Epithelial cell of prostate (primary cell): ENCODE measurements around the gene HPS4.
A peak's percentile ranks its signal among the peaks of the same experiment; 100 is the strongest.
"Not testable (repeated sequence)": the region's sequence is repeated elsewhere in the genome, so short reads cannot be mapped to it uniquely, and the experiment has no call there.

Source experiments
- DNase-seq: peaks from one replicate; pipeline ENCODE4 v3.0.0-alpha.2; 2011; ENCODE audit warnings: low read depth, low spot score
- H3K27ac ChIP-seq: fragments of 450-650 bp; 2 replicates; pipeline ENCODE4 v1.5.1; 2017; ENCODE audit warnings: mild to moderate bottlenecking

The HPS4 gene

DNA sequence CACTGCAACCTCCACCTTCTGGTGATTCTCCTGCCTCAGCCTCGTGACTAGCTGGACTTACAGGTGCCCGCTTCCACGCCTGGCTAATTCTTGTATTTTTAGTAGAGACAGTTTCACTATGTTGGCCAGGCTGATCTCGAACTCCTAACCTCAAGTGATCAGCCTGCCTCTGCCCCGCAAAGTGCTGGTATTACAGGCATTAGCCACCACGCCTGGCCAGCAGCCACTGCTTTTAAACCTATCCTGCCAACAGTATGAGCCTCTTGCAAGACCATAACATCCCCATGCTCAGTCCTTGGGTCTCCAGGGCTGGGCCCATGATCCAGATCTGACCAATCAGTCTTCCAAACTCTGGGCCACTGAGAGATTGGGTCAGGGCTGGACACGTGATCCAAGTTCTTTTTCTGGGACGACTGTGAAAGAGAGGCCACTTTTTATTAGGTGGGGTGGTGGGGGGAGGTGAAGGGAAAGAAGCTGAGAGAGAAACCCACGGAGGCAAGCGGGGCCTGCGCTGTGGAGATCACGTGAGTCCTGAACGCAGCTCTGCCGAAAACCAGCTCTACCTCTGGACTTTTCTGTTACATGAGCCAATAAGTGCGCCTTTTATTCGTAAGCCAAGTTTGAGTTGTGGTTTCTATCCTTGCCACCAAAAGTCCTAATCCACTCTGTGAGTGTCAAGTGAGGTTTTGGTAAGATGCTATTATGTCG is 36.6 kb downstream of the HPS4 start:
- no peak for DNase-seq
- H3K27ac ChIP-seq, result no peak overlapping the region

DNA sequence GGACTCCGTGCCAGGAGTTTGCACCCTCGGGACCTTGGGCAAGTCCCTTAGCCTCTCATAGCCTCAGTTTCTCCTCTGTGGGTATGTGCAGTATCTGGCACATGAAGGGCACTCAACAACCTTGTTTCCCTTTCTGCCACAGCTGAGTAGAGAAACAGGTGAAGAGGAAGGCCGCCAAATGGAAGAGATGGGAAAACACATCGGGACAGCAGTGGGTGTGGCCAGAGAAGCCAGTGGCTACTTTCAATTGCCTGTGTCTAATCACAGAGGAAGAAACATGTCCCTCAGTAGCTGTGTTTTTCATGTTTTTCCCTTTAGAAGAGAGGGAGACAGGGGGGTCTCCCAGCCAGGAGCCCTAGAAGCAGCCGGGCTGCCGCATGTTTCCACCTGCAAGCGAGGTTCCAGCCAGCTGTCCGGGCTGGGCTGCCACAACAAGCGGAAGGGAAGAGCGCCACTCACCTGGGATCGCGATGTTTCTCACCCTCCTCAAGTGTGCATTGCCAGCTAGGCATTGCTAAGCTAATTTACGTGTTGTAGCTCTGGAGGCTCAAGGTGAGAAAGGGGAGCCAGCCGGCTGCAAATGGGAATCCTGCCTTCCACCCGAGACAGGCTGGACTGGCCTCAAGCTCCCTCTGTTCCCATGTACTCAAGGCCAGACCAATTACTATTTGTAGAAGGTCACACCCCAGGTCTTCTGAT is 37.9 kb downstream of the HPS4 start:
- H3K27ac ChIP-seq, result no peak overlapping the region
- no peak for DNase-seq

DNA sequence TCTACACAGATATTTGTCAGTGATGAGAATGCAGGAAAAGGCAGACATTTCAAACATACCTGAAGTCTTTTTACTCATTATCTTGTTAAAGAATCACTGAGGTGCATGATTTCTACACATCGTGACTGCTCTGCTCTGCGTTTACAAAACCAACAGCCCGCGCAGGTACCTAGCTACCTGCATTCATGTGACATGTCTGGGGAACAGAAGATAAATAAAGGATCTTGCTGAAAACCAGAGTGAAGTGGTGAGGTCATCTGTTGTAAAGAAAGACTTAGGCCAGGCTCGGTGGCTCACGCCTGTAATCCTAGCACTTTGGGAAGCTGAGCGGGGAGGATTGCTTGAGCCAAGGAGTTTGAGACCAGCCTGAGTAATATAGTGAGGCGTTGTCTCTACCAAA is 38.8 kb downstream of the HPS4 start:
- DNase-seq, result no peak
- no peak overlapping the region for H3K27ac ChIP-seq

DNA sequence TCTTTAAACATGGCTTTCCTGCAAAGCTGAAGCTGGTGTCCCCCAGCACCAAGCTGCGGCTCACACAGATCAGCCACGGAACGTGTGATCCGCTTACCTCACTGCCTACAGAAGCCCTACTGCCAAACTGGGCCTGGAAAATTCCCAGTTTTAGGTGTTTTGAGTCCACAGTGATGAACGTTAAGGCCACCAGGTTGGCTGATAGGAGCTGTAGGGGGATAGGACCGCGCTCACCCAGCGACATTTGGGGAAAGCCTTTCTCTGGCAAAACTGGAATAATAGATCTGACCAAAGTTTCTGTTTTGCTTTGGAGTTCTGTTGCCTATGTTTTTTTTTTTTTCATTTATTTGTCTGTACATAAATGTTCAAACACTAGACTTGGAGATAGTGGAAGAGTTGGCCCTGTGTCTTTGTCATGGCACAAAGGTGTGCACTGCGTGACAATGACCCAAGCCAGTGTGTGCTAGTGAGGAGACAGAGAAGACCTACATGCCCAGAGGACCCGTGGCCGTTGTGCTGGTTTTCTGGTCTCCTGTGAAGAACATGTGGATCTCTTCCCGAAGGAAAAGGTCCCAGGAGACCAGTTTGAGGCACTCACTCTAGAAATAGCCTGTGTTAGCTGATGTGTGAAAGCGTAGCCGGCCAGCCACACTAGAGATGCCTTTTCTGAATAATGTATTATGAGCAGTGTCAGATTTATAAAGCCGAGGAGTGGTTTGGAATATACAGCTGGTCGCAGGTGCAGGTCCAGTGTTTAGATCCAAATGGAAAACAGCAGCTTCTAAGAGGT is 39.5 kb downstream of the HPS4 start:
- DNase-seq, result no peak
- no peak overlapping the region for H3K27ac ChIP-seq

DNA sequence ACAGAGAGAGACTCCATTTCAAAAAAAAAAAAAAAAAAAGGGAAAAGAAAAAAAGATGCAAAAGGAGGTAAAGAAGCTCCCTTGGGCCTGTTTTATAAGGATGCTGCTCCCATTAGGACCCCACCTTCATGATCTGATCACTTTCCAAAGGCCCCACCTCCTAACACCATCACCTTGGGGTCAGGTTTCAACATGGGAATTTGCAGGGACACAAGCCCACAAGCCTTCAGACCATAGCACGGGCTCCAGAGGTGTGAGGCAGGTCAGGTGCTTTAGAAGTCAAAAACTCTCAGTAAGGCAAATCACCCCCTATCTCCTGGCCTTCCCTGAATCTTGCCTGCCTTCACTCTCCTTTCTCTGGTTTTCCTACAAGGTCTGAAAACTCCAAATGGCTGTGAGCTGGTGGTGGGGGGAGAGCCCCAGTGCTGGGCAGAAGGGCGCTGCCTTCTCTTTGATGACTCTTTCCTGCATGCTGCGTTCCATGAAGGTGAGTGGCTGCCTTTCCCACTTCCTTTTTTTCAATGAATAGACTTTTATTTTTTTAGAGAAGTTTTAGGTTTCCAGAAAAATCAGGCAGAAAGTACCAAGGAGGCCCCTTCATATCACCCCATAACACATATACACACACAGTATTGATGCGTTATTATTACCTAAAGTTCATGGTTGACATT is 41.4 kb downstream of the HPS4 start:
- no peak for DNase-seq
- H3K27ac ChIP-seq, result no peak overlapping the region

GRCh38 chr22:26439559-26439958 is 44.0 kb downstream of the HPS4 start:
- DNase-seq, result no peak
- H3K27ac ChIP-seq, result no peak overlapping the region

DNA sequence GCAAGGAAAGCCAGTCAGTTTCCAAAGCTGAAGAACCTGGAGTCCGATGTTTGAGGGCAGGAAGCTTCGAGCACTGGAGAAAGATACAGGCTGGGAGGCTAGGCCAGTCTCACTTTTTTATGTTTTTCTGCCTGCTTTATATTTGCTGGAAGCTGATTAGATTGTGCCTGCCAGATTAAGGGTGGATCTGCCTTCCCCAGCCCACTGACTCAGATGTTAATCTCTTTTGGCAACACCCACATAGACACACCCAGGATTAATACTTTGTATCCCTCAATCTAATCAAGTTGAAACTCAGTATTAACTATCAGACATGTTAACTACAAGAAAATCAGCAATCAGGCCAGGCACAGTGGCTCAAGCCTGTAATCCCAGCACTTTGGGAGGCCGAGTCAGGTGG is 44.8 kb downstream of the HPS4 start:
- not testable (repeated sequence) for DNase-seq

DNA sequence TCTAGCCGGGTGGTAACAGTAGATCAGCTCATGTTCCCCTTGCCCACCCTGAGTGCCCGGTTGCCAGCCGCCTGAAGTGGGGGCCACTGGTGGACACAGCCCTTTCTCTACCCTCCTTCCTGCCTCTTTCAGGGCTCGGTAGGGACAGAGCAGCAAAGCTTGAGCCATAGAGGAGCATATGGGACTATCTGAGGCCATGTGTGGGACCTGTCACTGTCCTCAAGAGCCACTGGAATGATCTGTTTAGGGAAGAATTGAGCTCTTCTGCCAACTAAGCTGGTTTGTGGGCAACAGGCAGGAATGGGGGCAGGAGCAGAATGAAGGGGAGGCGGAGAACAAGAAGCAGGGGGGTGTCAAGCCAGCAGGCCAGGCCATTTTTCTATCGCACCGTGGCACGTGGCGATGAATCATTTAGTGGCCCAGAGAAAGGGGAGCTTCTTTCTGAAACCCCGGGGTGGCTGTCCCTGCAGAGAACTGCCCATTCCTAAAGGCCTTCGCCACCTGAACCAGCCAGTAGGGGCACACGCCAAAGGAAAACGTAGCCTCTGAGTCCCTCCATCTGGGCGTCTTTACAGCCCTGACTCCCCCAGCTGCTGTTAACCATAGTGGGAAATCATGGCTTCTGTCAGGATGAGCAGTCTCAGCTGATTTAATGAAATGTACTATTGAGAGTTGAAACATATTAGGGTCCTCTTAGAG is 45.7 kb downstream of the HPS4 start:
- H3K27ac ChIP-seq, result no peak overlapping the region
- DNase-seq, result no peak

More for the DNA sequence above, 44.8 kb downstream of the HPS4 start:
- not testable (repeated sequence) for H3K27ac ChIP-seq

- peak; percentile 29 for DNase-seq
- no peak overlapping the region for H3K27ac ChIP-seq
Observed at GRCh38 chr22:26436903-26437515, 46.6 kb downstream of the HPS4 start.

DNA sequence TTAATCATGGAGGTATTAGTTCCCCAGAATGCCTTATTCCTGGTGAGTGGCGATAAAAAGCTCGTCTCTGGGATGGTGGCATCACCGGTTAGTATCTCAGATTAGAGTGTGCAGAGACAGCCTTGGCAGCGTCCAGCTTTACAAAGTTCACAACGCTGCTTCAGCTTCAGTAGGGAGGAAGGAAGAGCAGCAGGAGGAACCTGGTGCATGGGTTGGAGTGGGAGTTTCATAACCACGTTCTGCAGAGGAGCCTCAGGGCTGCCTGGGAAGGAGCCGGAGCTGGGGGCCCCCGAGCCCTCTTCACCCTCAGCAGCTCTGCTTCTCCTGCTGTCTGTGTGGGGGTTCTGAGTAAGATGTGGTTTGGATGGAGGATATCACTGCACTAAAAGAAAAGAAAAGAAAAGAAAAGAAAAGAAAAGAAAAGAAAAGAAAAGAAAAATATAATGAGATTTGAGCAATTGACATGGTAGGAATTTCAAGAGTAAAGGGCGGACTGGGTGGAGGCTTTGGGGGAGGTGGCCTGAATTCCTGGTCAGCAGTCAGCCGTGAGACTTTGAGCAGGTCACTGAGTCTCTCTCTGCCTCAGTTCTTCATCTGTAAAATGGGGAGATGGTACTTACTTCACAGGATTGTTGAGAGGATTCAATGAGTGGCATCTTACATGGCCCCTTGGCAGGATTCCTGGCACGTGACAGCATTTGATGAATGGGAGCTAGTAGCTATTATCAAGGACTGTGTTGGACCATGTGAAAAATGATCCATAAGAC is 48.1 kb downstream of the HPS4 start:
- no peak for DNase-seq
- no peak overlapping the region for H3K27ac ChIP-seq

DNA sequence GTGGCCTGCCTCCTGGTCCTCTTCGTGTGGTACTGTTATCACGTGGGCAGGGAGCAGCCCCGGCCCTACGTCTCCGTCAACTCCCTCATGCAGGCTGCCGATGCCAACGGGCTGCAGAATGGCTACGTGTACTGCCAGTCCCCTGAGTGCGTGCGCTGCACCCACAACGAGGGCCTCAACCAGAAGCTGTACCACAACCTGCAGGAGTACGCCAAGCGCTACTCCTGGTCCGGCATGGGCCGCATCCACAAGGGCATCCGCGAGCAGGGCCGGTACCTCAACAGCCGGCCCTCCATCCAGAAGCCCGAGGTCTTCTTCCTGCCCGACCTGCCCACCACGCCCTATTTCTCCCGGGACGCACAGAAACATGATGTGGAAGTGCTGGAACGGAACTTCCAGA is 49.8 kb downstream of the HPS4 start:
- DNase-seq, result no peak
- no peak overlapping the region for H3K27ac ChIP-seq

DNA sequence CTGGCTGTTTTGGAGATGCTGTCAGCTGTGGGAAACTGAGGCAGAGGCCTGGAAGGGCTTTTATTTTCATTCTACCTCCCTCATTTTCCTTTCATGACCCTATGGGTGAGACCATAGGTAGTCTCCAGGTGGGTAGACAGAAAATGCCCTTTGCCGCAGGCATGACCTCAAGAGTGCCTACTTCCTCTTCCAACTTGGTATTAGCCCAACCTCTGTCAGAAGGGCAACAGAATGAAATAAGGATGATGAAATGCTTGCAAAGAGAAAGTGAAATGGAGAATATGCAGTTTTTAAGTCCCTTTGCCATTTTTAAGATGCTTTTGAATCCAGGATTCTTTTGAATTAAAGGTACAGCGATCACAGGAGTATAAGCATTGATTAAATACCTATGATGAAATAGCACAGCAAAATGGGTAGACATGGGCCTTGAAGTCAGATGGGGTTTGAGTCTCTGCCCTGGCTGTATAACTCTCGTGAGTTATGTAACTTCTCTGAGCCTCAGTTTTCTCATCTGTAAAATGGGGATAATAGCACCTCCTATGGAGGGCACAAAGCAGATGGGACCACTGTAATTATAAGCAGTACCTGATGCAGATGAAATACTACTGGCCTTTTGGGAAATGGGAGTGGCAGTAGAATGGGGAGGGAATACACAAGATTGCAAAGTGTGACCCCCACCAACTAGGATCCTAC is 50.8 kb downstream of the HPS4 start:
- DNase-seq, result no peak
- no peak overlapping the region for H3K27ac ChIP-seq

GRCh38 chr22:26431261-26431995 is 52.2 kb downstream of the HPS4 start:
- H3K27ac ChIP-seq, result no peak overlapping the region
- DNase-seq, result no peak

GRCh38 chr22:26430600-26430999 is 53.0 kb downstream of the HPS4 start:
- no peak for DNase-seq
- no peak overlapping the region for H3K27ac ChIP-seq

DNA sequence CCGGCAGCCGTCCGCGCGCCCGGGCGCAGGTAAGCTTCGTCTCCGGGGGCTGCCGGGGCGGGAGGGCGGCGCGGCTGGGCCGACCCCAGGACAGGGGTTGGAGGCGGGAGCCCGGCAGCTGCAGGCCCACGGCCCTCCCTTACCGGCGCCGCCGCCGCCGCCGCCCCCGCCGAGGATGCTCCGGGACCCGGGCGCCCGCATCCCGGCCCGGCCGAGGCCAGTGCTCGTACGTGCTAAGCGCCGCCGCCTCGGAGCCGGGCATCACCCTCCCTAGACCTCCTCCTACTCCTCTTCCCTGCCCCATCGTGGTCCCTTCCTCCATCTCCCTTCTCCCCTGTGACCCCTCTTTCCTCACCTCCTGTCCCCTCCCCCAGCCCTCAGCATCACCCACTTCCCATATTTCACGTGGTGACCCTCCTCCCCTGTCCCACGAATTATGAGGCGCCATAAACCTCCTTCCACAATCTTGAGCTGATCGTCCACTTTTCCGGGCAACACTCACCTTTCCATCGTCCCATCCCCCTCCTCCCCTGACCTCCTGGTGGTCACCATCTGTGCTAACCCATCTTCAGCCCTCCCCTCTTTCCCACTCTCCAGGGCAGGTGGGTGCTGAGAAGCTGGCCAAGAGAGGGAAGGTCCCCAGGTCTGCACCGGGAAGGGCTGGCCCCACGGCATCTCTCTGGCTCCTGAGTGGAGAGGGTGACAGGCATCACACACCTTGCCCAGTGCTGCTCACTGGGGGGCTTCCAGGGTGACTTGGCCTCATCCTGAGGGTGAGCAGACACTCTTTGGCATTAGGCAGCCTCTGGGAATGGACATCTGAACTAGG is 53.9 kb downstream of the HPS4 start:
- no peak overlapping the region for H3K27ac ChIP-seq
- DNase-seq, result no peak

- peak within 1 kb of the TSS; percentile 47 for H3K27ac ChIP-seq
- no peak for DNase-seq
Observed at GRCh38 chr22:26428515-26429457, 54.8 kb downstream of the HPS4 start, which contains the start of gene ASPHD2. TSS of gene ASPHD2 (plus strand) at chr22:26429260. CDS start at chr22:26433616, 4,356 bp downstream.
